GM12872 (cell line): ENCODE measurements around the gene INPP5D.

Source experiments
- TF ChIP-seq, protein P1 (sequence below): IDR thresholded peaks from 3 replicates; pipeline ENCODE4 v1.5.1; 2011; ENCODE audit warnings: low read depth, mild to moderate bottlenecking, low read length, moderate library complexity; ENCODE audit not compliant: insufficient read depth

INPP5D gene

DNA sequence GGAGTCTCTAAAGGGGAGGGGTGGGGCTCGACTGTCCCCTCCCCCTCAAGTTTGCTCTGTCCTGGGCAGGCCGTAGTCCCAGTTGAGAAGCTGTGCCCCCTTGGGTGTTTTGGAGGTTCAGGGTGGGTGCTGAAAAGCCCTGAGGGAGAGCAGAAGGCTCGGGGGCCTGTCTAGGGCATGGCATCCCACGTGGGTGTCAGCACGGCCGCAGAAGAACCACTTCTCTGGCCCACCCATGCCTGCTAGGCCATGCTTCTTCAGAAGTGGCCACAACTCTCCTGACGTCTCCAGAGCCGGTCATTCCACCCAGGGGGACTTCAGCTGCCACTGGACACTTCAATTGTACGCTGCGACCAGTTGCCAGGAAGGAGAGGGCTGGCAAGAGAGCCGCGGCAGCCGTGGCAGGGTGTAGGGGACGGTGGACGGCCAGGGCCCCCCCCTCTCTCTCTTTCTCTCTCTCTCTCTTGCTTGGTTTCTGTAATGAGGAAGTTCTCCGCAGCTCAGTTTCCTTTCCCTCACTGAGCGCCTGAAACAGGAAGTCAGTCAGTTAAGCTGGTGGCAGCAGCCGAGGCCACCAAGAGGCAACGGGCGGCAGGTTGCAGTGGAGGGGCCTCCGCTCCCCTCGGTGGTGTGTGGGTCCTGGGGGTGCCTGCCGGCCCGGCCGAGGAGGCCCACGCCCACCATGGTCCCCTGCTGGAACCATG is at the start of gene INPP5D:
INPP5D (plus strand) TSS at position 546 of the 704 bp plus-strand sequence; CDS start at position 683, 137 bp downstream.
- TF ChIP-seq, protein P1, sequence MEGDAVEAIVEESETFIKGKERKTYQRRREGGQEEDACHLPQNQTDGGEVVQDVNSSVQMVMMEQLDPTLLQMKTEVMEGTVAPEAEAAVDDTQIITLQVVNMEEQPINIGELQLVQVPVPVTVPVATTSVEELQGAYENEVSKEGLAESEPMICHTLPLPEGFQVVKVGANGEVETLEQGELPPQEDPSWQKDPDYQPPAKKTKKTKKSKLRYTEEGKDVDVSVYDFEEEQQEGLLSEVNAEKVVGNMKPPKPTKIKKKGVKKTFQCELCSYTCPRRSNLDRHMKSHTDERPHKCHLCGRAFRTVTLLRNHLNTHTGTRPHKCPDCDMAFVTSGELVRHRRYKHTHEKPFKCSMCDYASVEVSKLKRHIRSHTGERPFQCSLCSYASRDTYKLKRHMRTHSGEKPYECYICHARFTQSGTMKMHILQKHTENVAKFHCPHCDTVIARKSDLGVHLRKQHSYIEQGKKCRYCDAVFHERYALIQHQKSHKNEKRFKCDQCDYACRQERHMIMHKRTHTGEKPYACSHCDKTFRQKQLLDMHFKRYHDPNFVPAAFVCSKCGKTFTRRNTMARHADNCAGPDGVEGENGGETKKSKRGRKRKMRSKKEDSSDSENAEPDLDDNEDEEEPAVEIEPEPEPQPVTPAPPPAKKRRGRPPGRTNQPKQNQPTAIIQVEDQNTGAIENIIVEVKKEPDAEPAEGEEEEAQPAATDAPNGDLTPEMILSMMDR, result no peak

DNA sequence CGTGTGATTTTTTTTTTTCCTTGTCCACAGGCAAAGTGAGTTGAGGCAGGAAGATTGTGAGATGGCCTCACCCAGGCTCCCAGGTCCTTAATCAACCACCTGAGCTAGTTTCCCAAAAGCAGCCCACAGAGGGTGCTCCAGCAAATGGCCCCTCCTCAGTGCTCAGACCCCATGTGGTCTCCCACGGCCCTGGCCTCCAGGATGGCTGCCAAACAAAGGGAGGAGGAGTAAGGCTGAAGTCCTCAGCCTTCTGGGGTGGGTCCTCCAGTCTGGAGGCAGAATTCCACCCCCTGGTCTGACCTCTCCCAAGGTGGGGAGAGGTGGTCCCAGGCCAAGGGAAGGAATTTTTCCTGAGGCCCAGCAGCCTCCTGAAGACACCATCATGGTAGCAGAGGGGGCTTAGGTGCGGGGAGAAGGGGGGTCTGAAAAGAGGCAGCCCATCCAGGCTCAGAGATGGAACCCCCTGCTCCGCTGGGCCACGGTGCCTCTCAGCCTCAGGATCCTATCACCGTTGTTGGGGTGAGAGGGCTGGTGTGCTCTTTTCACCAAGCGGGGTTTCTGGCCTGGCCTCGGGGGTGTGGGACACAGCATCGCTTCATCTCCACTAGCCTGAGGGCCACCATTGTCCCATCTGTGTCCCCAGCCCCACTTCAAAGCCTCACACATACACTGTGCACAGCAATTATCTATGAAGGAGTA is 49.4 kb upstream of the INPP5D start:
- TF ChIP-seq, protein P1, result no peak

DNA sequence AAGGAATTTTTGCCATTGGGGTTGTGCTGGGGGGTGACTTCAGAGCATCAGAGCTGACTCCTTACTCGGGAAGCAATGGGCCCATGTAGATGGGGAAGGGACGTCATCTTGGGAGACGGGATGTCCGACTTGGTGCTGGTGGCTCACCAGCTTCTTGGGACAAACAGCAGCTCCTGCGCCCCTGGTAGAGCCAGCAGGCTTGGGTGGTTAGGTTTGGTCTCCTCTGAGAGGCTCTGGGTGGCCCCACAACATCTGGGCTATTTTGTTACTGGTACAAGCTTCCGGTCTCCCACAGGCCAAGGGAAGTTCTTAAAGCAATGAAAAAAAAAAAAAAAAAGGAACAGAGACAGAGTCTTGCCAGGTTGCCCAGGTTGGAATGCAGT is 48.9 kb upstream of the INPP5D start:
- TF ChIP-seq, protein P1, result no peak

DNA sequence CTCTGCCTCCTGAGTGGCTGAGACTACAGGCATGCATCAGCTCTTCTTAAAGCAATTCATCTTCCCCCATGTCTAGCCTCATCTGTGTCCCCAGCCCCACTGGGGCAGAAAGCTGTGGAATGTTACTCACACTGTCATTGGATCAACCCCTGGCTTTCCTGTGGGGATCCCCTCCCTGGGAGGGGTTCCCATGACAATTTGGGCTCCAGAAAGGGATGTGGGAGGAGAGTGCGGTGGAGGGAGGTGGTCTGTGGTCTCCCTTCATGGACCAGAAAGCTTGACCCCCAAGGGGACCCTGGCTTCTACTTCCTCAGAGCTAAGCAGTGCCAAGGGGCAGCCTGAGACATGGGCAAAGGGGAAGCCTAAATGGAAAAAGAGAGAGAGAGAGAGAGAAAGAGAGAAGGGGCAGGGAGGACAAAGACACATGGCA is 48.4 kb upstream of the INPP5D start:
- TF ChIP-seq, protein P1, result no peak

DNA sequence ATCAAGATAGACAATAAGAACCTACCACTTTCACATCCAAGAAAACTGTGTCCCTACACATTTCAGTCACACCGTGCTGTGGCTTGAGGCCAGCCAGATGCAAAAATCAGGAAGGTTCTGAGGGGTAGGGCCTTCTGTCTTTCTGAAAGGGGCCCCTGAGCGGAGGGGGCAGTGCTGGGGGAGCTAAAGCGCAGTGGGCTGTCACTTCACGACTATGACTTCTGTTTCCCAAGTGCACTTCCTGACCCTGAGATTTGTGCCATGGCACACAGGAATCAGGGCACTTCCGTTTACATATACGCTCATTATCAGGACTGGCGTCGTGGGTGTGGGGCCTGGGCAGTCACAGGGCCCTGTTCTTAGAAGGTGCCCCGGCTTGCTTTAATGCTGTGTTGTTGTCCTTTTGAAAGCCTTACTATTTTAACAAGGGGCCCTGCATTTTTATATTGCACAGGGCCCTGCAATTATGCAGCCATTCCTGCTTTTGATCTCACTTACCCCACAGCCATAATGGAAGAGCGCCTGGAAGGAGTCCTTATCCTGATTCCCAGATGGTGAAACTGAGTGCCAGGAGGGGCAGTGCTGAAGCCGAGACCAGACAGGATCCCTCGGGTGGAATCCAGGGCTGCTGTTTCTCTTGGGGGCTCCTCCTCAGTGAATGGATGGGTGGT is 47.7 kb upstream of the INPP5D start:
- TF ChIP-seq, protein P1, result no peak

DNA sequence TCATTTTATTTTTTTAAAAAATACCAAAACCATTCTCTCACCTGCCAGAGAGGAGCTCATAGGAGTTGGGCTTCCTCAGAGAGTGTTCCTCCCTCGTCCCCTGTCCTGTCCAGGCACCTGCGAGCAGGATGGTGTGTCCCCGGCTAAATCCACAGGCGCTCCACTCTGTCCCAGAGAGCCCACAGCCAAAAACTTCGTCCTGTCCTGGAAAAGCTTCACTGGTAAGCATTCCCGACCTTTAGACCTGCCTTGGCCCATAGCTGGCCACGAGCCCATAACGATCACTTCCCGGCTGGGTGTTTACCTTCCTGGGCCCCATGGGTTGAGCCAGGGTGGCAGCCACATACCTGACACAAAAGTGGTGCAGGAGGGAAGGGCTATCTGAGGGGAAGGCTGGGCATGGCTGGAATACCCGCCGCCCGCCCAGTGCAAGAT is 47.1 kb upstream of the INPP5D start, which contains the start of gene NGEF:
NGEF (minus strand) TSS at position 230 of the 435 bp plus-strand sequence. CDS start 38,366 bp downstream, outside the sequence.
- TF ChIP-seq, protein P1, result no peak

DNA sequence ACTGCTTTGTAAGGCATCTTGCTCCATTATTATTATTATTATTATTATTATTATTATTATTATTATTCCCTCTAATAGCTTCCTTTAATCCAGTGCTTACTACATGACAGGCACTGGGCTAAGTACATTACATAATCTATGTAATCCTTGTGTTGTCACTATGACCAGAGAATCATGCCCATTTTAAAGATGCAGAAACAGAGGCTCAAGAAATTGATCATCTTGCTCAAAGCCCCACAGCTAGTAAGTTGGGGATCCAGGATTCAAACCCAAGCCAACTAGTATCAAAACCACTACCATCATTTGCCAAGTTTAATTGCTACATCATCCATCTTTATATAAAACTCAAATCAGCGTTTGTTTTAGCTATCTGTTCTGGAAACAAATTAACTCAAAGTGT is 46.5 kb upstream of the INPP5D start:
- TF ChIP-seq, protein P1, result no peak
